Measurements from ENCODE around the gene RAD51D. TPM values are rescaled to one million over a fixed set of nuclear protein-coding genes. Genes with fewer than 3 reads are reported as not detected.
"Not testable (repeated sequence)": the region's sequence is repeated elsewhere in the genome, so short reads cannot be mapped to it uniquely, and the experiment has no call there.

Gene RAD51D
- total RNA-seq, 4 donors from 2014 or later: 2.8 to 5.9 (median 3.8) TPM

DNA sequence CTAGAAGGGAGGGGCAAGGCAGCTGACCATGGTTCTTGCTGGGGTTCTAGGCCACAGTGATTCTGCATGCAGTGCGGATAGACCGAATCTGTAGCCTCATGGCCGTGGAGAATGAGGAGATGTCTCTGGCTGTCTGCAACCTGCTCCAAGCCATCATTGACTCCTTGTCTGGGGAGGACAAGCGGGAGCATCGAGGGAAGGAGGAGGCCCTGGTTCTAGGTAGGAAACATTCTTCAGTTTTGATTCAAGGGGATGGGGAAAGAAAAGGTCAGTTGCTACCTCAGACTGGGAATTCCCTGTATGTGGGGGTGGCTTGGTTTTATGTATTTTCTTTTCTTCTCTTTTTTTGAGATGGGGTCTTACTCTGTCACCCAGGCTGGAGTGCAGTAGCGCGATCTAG is 35.6 kb upstream of the RAD51D start:
- TF ChIP-seq POLR2A (IDR thresholded peaks at IDR 0.05): no peak
- TF ChIP-seq, protein P1, sequence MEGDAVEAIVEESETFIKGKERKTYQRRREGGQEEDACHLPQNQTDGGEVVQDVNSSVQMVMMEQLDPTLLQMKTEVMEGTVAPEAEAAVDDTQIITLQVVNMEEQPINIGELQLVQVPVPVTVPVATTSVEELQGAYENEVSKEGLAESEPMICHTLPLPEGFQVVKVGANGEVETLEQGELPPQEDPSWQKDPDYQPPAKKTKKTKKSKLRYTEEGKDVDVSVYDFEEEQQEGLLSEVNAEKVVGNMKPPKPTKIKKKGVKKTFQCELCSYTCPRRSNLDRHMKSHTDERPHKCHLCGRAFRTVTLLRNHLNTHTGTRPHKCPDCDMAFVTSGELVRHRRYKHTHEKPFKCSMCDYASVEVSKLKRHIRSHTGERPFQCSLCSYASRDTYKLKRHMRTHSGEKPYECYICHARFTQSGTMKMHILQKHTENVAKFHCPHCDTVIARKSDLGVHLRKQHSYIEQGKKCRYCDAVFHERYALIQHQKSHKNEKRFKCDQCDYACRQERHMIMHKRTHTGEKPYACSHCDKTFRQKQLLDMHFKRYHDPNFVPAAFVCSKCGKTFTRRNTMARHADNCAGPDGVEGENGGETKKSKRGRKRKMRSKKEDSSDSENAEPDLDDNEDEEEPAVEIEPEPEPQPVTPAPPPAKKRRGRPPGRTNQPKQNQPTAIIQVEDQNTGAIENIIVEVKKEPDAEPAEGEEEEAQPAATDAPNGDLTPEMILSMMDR (IDR thresholded peaks at IDR 0.05): no peak
- intact Hi-C loops (cut with DNase I; ENCODE audit: low total_unique reads): no loop called here
- no peak for DNase-seq (ENCODE audit: low spot score in 2 of 2)
- no peak overlapping the region for H3K4me3 ChIP-seq (ENCODE audit: low read depth, poor library complexity, severe bottlenecking)
- 94 to 96% methylated on average over 7 of the region's 7 CpGs for WGBS, 2 donors

DNA sequence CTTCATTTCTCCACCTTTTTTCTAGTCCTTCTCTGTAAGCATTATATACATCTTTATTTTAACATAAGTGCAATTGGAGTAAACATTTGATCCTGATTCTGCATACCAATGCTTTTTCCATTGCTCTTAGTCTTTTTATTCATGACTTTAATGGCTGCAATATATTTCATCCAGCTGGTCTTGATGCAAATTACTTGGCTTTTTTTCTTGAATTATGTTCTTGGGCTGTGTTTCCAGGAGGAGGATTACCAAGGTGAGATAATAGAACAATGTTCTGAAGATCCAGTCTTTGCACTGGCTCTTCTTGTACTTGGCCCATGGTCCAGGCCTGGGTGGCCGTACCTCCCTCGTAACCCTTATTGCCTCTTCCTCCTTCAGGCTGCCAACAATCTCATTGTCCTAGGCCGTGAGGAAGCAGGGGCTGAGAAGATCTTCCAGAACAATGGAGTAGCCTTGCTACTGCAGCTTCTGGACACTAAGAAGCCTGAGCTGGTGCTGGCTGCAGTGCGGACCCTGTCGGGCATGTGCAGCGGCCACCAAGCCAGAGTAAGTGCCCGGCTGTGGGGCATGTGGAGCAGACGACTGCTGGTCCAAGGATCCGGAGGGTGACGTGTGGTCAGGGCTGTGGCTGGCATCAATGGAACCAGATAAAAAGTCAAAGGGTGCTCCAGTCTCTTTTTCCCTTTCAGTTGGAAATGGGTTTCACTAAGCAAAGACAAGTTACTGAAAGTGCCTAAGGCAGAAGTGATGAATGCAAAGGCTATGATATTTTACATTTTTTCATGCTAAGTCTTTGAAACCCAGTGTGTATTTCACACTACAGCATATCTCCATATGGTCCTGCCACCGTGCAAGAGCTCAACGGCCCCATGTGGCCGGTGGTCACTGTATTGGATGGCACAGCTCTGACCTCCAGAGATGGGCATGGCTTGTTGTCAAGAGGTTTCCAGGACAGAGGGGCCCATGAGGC is 34.8 kb upstream of the RAD51D start:
- no peak for TF ChIP-seq POLR2A (IDR thresholded peaks at IDR 0.05)
- TF ChIP-seq, protein P1 (IDR thresholded peaks at IDR 0.05): no peak
- DNase-seq (ENCODE audit: low spot score in 2 of 2): no peak
- no peak overlapping the region for H3K4me3 ChIP-seq (ENCODE audit: low read depth, poor library complexity, severe bottlenecking)
- WGBS, 2 donors: 86 to 87% methylated on average over 13 of the region's 13 CpGs
- intact Hi-C loops (cut with DNase I; ENCODE audit: low total_unique reads): no loop called here

DNA sequence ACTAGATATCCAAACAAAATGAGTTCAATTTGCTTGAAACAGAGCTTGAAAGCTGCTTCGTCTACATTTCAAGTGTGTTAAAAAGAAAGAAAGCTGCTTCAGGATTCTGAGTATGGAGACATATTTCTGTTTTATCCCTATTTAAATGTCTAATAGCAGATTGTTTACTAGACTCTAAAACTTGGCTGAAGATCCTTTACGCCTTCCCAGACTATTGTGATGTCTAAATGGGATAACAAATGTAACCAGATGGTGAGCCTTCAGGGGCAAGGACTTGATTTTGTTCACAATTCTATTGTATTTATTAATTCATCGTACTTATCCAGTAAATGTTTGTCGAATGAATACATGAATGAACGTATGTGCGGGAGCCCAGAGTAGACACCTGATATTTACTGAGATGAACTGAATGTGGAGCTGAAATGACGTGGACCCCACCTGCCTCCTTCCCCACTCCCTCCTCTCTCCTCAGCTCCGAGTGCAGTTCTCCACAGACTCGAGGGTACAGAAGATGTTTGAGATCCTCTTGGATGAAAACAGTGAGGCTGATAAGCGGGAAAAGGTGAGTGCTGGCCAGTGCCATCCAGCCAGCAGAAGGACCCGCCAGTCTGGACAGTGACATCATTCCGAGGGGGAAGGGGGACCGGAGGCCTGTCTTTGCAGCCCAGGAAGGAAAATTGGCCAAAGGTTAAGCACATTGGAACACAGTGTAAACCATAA is 32.9 kb upstream of the RAD51D start:
- DNase-seq (ENCODE audit: low spot score in 2 of 2): no peak

DNA sequence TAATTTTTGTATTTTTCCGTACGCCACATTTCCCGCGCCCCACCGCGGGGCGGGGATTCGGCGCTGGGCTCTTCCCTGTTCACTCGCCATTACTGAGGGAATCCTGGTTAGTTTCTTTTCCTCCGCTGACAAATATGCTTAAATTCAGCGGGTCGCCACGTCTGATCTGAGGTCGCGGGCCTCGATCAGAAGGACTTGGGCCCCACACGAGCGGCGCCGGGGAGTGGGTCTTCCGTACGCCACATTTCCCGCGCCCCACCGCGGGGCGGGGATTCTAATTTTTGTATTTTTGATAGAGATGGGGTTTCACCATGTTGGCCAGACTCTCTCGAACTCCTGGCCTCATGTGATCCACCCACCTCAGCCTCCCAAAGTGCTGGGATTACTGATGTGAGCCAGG is 31.4 kb upstream of the RAD51D start:
- H3K4me3 ChIP-seq (ENCODE audit: low read depth, poor library complexity, severe bottlenecking); intact Hi-C loops (cut with DNase I; ENCODE audit: low total_unique reads); DNase-seq (ENCODE audit: low spot score in 2 of 2): not testable (repeated sequence)
- 93 to 94% methylated on average over 29 of the region's 29 CpGs for whole genome bisulfite sequencing, 2 donors

More for the DNA sequence above, 32.9 kb upstream of the RAD51D start:
- intact Hi-C loops (cut with DNase I; ENCODE audit: low total_unique reads): no loop called here
- no peak overlapping the region for H3K4me3 ChIP-seq (ENCODE audit: low read depth, poor library complexity, severe bottlenecking)
- TF ChIP-seq, protein P1 (IDR thresholded peaks at IDR 0.05): no peak
- WGBS, 2 donors: 67 to 72% methylated on average over 13 of the region's 13 CpGs

DNA sequence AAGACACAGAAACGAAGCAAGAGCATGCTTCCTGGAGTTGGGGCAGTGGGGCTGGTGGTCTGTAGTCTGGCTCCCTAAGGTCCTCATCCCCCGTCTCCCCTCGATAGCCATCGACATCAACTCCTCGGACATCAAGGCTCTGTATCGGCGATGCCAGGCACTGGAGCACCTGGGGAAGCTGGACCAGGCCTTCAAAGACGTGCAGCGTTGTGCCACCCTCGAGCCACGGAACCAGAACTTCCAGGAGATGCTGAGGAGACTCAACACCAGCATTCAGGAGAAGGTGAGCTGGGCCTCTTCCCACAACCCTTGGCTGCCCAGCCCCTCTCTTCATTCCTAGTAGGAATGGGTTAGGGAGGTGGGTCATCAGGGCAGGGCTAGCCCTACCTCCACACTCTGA is 30.3 kb upstream of the RAD51D start:
- TF ChIP-seq, protein P1 (IDR thresholded peaks at IDR 0.05): no peak
- TF ChIP-seq POLR2A (IDR thresholded peaks at IDR 0.05): no peak
- no peak for DNase-seq (ENCODE audit: low spot score in 2 of 2)
- 95 to 96% methylated on average over 11 of the region's 11 CpGs for WGBS, 2 donors
- intact Hi-C loops (cut with DNase I; ENCODE audit: low total_unique reads): no loop called here
- H3K4me3 ChIP-seq (ENCODE audit: low read depth, poor library complexity, severe bottlenecking): no peak overlapping the region

DNA sequence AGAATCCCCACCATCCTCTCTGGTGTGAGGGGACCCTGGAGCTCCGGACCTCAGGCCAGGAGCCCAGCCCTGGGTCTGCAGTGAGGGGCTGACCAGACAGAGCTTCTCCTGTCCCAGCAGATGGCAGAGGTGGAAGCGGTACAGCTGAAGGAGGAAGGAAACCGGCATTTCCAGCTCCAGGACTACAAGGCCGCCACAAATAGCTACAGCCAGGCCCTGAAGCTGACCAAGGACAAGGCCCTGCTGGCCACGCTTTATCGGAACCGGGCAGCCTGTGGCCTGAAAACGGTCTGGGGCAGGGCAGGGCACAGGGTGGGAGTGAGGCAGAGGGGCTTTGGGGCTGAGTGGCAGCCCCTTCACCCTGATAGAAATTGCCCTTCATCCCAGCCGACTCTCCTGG is 28.5 kb upstream of the RAD51D start:
- TF ChIP-seq, protein P1 (IDR thresholded peaks at IDR 0.05): no peak
- TF ChIP-seq POLR2A (IDR thresholded peaks at IDR 0.05): no peak
- H3K4me3 ChIP-seq (ENCODE audit: low read depth, poor library complexity, severe bottlenecking): no peak overlapping the region
- WGBS, 2 donors: 75% methylated on average over 9 of the region's 9 CpGs
- intact Hi-C loops (cut with DNase I; ENCODE audit: low total_unique reads): no loop called here
- DNase-seq (ENCODE audit: low spot score in 2 of 2): no peak
